Thoracic aorta (tissue), 2 donors: Measurements from ENCODE around the gene PLD2. TPM values are rescaled to one million over a fixed set of nuclear protein-coding genes. Genes with fewer than 3 reads are reported as not detected.
A peak's percentile ranks its signal among the peaks of the same experiment; 100 is the strongest.

Source experiments
- ATAC-seq: fragments of 150-250 bp; one replicate; pipeline ENCODE4 v1.8.0; 2017; ENCODE audit warnings: low read depth; ENCODE audit not compliant: insufficient number of reproducible peaks, low FRiP score
- DNase-seq: peaks from one replicate; pipeline ENCODE4 v3.0.0-alpha.2; 2020; ENCODE audit warnings: low spot score
- H3K27ac ChIP-seq, 2 donors: fragments of 200-600 bp; sonication (generic); 1 replicate in 1 of 2; 2 replicates in 1 of 2; pipeline ENCODE4 v1.5.1; 2016; ENCODE audit warnings: mild to moderate bottlenecking in 2 of 2, moderate library complexity in 2 of 2
- H3K27me3 ChIP-seq: fragments of 200-600 bp; sonication (generic); replicated peaks from 2 replicates; pipeline ENCODE4 v1.6.0; 2016; ENCODE audit warnings: mild to moderate bottlenecking; ENCODE audit not compliant: insufficient read depth
- H3K36me3 ChIP-seq: fragments of 200-600 bp; sonication (generic); one replicate; pipeline ENCODE4 v1.5.1; 2016
- H3K4me1 ChIP-seq, 2 donors: fragments of 200-600 bp; sonication (generic); 1 replicate in 1 of 2; 2 replicates in 1 of 2; pipeline versions ENCODE4 v1.5.1 to v1.6.0; 2016; ENCODE audit warnings: low read depth in 2 of 2, mild to moderate bottlenecking in 1 of 2; ENCODE audit not compliant: control insufficient read depth in 1 of 2
- H3K4me3 ChIP-seq: fragments of 200-600 bp; sonication (generic); 2 replicates; pipeline ENCODE4 v1.5.1; 2016; ENCODE audit warnings: mild to moderate bottlenecking
- H3K9me3 ChIP-seq: fragments of 200-600 bp; sonication (generic); 2 replicates; pipeline ENCODE4 v1.5.1; 2016
- total RNA-seq, 2 donors: library from RNA; depleted of rRNA; stranded (reverse); fragments of >200 nt; gene quantifications; one replicate each; pipeline versions ENCODE4 v1.1.0 to v1.2.3, GENCODE V29; 2016
- TF ChIP-seq, protein P1 (sequence below): fragments of 200-600 bp; sonication (generic); IDR thresholded peaks from one replicate; pipeline ENCODE4 v1.5.1; 2019; ENCODE audit warnings: antibody characterized with exemption

PLD2 gene
- total RNA-seq, 2 donors from 2014 or later, result 38.3 to 75.3 TPM

DNA sequence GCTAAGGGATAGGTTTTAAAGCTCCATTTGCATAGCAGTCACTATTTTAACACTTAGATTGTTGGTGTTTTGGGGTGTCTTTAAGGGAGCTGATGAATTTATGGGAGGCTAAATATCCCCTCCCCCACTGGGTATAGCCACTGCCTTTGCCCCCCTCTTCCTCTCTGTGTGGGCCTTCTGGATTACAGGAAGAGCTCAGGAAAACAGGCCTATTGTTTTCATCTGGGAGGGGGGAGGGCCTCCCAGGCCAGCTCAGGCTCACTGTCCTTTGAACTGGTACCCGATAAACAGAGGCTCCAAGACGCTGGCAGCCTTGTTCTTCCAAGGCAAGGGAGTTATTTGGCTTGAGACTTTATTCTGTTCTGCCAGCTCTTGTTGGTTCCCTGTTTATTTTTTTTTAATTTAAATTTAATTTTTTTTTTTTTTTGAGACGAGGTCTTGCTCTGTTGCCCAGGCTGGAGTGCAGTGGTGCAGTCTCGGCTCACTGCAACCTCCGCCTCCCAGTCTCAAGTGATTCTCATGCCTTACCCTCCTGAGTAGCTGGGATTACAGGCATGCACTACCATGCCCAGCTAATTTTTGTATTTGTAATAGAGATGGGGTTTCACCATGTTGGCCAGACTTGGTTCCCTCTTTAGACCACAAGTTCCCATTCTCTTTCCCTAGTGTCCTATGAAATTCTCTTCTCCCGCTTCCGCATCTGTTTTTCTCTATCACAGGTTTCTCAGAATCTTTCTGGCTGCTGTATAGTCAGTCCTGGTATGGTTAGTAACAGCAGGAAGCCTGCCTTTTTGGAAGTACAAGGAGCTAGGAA is 51.3 kb downstream of the PLD2 start:
- TF ChIP-seq, protein P1, sequence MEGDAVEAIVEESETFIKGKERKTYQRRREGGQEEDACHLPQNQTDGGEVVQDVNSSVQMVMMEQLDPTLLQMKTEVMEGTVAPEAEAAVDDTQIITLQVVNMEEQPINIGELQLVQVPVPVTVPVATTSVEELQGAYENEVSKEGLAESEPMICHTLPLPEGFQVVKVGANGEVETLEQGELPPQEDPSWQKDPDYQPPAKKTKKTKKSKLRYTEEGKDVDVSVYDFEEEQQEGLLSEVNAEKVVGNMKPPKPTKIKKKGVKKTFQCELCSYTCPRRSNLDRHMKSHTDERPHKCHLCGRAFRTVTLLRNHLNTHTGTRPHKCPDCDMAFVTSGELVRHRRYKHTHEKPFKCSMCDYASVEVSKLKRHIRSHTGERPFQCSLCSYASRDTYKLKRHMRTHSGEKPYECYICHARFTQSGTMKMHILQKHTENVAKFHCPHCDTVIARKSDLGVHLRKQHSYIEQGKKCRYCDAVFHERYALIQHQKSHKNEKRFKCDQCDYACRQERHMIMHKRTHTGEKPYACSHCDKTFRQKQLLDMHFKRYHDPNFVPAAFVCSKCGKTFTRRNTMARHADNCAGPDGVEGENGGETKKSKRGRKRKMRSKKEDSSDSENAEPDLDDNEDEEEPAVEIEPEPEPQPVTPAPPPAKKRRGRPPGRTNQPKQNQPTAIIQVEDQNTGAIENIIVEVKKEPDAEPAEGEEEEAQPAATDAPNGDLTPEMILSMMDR, result no peak
- H3K9me3 ChIP-seq, result no peaks in the 10 kb centered on the region
- H3K27me3 ChIP-seq, result no peaks in the 10 kb centered on the region
- ATAC-seq (no peak), DNase-seq (no peak)
- peak overlapping the region; percentile 20 to 53 for H3K27ac ChIP-seq
- H3K4me3 ChIP-seq, result peak overlapping the region; percentile 7
- peaks cover 15 to 19% of the 10 kb centered on the region in 2 donors for H3K4me1 ChIP-seq
- no peaks in the 10 kb centered on the region for H3K36me3 ChIP-seq

DNA sequence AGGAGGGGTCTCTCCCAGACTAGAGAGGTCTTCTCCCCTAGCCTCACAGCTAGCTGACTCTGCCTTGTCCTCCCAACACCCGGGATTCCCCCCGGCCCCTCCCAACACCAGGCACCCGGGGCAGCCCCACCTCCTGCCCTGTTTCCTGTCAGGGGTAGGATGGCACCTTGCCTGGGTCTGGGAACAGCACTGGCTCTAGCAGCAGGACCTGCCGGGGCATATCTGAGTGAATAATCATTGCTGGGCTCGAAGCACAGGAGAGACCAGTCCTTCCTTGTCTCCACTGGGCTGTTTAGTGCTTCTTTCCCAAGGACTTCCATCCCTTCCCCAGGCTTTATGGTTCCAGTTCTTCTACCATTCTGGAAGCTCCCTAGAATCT is 51.9 kb downstream of the PLD2 start:
- Histone ChIP-seq H3K4me1 (peaks cover 15 to 19% of the 10 kb centered on the region in 2 donors), H3K9me3 (no peaks in the 10 kb centered on the region), H3K4me3 (peak overlapping the region; percentile 7), H3K36me3 (no peaks in the 10 kb centered on the region), H3K27me3 (no peaks in the 10 kb centered on the region), H3K27ac (peak overlapping the region; percentile 20 to 53)
- TF ChIP-seq, protein P1, result no peak
- ATAC-seq (no peak), DNase-seq (peak; percentile 18)

DNA sequence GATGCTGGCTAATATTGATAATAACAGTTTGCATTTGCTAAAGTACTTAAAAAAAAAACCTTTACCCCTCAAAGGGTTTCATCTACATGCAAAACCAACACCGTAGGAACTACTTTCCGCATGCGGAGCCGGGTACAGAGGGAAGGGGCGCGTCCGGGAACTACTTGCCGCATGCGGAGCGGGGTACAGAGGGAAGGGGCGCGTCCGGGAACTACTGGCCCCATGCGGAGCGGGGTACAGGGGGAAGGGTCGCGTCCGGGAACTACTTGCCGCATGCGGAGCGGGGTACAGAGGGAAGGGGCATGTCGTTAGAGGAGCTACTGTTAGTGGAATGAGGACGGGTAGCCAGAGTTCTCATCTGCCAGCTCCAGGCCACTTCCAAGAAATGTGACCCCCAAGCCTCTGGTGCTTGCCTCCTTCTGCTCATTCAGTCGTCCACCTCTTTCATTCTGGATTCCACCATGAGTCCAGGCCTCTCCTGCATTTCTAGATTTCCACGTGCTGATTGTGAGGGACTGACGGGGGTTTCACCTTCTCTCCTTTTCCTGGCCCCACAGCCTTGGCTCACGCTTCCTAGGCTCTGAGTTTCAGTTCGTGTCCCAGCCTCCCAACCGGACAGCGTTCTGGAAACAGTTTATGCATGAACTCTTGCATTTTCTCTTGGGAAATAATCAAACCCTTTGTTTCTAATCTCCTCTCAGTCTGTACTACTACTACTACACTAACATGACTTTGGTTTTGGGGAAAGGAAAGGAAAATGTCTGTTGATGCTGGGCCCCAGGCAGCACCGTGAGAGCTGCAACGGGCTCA is 53.1 kb downstream of the PLD2 start:
- Histone ChIP-seq H3K4me1 (peaks cover 15 to 19% of the 10 kb centered on the region in 2 donors), H3K27me3 (no peaks in the 10 kb centered on the region), H3K36me3 (no peaks in the 10 kb centered on the region), H3K27ac (no peak overlapping the region), H3K9me3 (no peaks in the 10 kb centered on the region), H3K4me3 (no peak overlapping the region)
- TF ChIP-seq, protein P1, result no peak
- DNase-seq (no peak), ATAC-seq (no peak)

DNA sequence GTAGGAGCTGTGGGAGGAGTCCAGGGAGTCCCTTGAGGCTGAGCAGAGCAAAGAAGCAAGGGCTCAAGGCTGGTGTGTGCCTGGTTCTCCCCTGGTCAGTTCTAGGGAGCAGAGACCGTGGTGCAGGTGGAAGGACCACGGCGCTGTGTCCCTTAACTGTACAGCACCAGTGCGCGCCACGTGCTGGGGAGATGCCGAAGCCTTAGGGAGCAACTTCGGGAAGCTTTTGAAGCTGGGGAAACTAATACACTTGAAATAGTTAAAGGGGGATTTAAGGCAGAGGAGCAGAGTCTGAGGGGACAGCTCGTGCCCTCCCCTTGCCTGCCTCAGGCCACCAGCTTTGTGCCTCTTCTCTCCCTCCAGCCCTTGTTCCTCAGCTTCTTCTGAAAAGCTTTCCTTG is 53.7 kb downstream of the PLD2 start:
- ATAC-seq, result no peak
- Histone ChIP-seq H3K36me3 (no peaks in the 10 kb centered on the region), H3K9me3 (no peaks in the 10 kb centered on the region), H3K4me1 (peaks cover 15 to 19% of the 10 kb centered on the region in 2 donors), H3K27me3 (no peaks in the 10 kb centered on the region), H3K4me3 (no peak overlapping the region), H3K27ac (no peak overlapping the region)
- TF ChIP-seq, protein P1, result no peak
- no peak for DNase-seq

DNA sequence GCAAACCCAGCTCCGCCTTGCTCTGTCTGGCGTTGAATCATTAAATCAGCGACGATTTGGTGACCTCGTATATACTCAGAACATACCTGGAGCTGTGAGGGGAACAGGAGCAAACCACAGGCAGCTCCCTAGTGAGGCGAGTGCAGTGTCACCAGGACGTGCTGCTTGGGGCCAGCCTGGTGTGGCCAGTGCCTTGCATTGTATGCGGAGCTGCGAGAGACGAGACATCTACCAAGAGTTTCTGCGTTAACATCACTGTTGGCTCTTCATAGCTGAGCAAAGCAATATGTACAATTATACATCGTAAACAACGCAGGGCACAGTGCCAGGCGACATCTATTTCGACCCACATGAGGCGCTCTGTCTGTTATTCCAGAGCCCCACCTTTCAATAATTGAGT is 54.1 kb downstream of the PLD2 start:
- no peaks in the 10 kb centered on the region for H3K9me3 ChIP-seq
- peaks cover 15 to 19% of the 10 kb centered on the region in 2 donors for H3K4me1 ChIP-seq
- TF ChIP-seq, protein P1, result no peak
- no peaks in the 10 kb centered on the region for H3K27me3 ChIP-seq
- ATAC-seq, result no peak
- H3K27ac ChIP-seq, result no peak overlapping the region
- no peaks in the 10 kb centered on the region for H3K36me3 ChIP-seq
- H3K4me3 ChIP-seq, result no peak overlapping the region
- DNase-seq, result no peak
